ENCODE data around the gene SFXN5. TPM values are rescaled to one million over a fixed set of nuclear protein-coding genes. Genes with fewer than 3 reads are reported as not detected.

The SFXN5 gene
- total and polyA plus RNA-seq, 2 donors (not counting 3 experiments of a cell fraction or from before 2014, with no cell fraction given): 18.7 to 28.6 TPM

GRCh38 chr2:72933207-72933606 lies 138.3 kb downstream of the SFXN5 start:
- no peak overlapping the region for H2AFZ ChIP-seq (ENCODE audit: low read depth, low read length)
- H3K4me2 ChIP-seq (ENCODE audit: insufficient read depth, low read length): no peak overlapping the region
- TF ChIP-seq GATA2 (IDR thresholded peaks at IDR 0.05; ENCODE audit: insufficient read depth, insufficient read length, low read depth, low read length) (no peak), CTCF (IDR thresholded peaks at IDR 0.05; ENCODE audit: extremely low read depth in 1 of 2, insufficient read depth in 1 of 2, low read depth in 1 of 2, low read length in 2 of 2) (no peak), POLR2A (IDR thresholded peaks at IDR 0.05; ENCODE audit: low read depth, low read length) (no peak), MAX (IDR thresholded peaks at IDR 0.05; ENCODE audit: insufficient read depth, insufficient read length) (no peak), POLR2AphosphoS5 (IDR thresholded peaks at IDR 0.05; ENCODE audit: insufficient read depth, low read depth, low read length) (no peak), EZH2 (IDR thresholded peaks at IDR 0.05; ENCODE audit: borderline replicate concordance, low read depth, low read length, severe bottlenecking) (no peak), FOS (IDR thresholded peaks at IDR 0.05; ENCODE audit: borderline replicate concordance, insufficient read depth, low read length) (no peak), JUN (IDR thresholded peaks at IDR 0.05; ENCODE audit: borderline replicate concordance, insufficient read depth, insufficient read length, low read depth) (no peak), MYC (IDR thresholded peaks at IDR 0.05; ENCODE audit: low read depth, low read length) (no peak)
- ChIA-PET CTCF (interaction anchor here (4.1 kb wide), 1 partner anchor 40 kb away, joined by 26 read pairs; no protein-coding TSS in a partner anchor), POLR2A (no interaction called here)
- no peaks in the 10 kb centered on the region for H4K20me1 ChIP-seq (replicated peaks; ENCODE audit: control insufficient read depth, extremely low read depth, insufficient read depth, low read length)
- no peak overlapping the region for H3K4me3 ChIP-seq (replicated peaks in 1 of 3; ENCODE audit: insufficient read depth in 1 of 3, low read depth in 1 of 3, low read length in 3 of 3)
- FAIRE-seq (no peak), DNase-seq (ENCODE audit: low read depth, low spot score) (no peak)
- no peaks in the 10 kb centered on the region for H3K79me2 ChIP-seq (ENCODE audit: control insufficient read depth, insufficient read depth, low read length)
- H3K27me3 ChIP-seq (ENCODE audit: control insufficient read depth in 2 of 2, insufficient read depth in 2 of 2, low read length in 2 of 2): peaks cover 24 to 37% of the 10 kb centered on the region in 2 experiments
- intact Hi-C loops (cut with micrococcal nuclease): no loop called here
- dilution Hi-C loops (cut with MboI; ENCODE audit: extremely low pct_ligation_motif_present, low sequenced_read_pairs): no loop called here
- BruUV-seq (replicated peaks): no TSS peak
- H3K36me3 ChIP-seq (ENCODE audit: control insufficient read depth in 2 of 2, extremely low read depth in 1 of 2, insufficient read depth in 2 of 2, low read length in 2 of 2): no peaks in the 10 kb centered on the region
- H3K9me1 ChIP-seq (replicated peaks; ENCODE audit: control insufficient read depth, extremely low read depth, insufficient read depth, low read length): no peaks in the 10 kb centered on the region
- H3K27ac ChIP-seq (ENCODE audit: insufficient read depth, low read depth, low read length): no peak overlapping the region
- no peak overlapping the region for H3K9ac ChIP-seq (replicated peaks; ENCODE audit: extremely low read depth, insufficient read depth, low read length)
- H3K4me1 ChIP-seq (ENCODE audit: control insufficient read depth, extremely low read depth, insufficient read depth, low read length): no peaks in the 10 kb centered on the region
- no peaks in the 10 kb centered on the region for H3K9me3 ChIP-seq (replicated peaks; ENCODE audit: control insufficient read depth, insufficient read depth, low read length)
